MM.1S (cell line): ENCODE measurements around the gene CNNM3.
"Not testable (repeated sequence)": the region's sequence is repeated elsewhere in the genome, so short reads cannot be mapped to it uniquely, and the experiment has no call there.

Experiments
- DNase-seq: peaks from one replicate; pipeline ENCODE4 v3.0.0-alpha.2; 2015
- H2AFZ ChIP-seq: fragments of 300-600 bp; sonication (generic); 2 replicates; pipeline ENCODE4 v1.6.0; 2016; ENCODE audit warnings: antibody characterized with exemption, low read length
- H3F3A ChIP-seq: fragments of 300-600 bp; sonication (generic); 2 replicates; pipeline ENCODE4 v1.6.1; 2016; ENCODE audit warnings: mild to moderate bottlenecking, antibody characterized with exemption, low read length, moderate library complexity, mixed read lengths; ENCODE audit not compliant: insufficient read depth
- H3K27ac ChIP-seq: fragments of 300-600 bp; sonication (generic); 2 replicates; pipeline ENCODE4 v1.5.1; 2016; ENCODE audit warnings: mild to moderate bottlenecking, low read length
- H3K27me3 ChIP-seq: fragments of 300-600 bp; sonication (generic); replicated peaks from 2 replicates; pipeline ENCODE4 v1.6.0; 2016; ENCODE audit warnings: low read length; ENCODE audit not compliant: insufficient read depth
- H3K36me3 ChIP-seq: fragments of 300-600 bp; sonication (generic); replicated peaks from 2 replicates; pipeline ENCODE4 v1.6.1; 2016; ENCODE audit warnings: mild to moderate bottlenecking, low read length, mixed read lengths; ENCODE audit not compliant: insufficient read depth
- H3K4me1 ChIP-seq: fragments of 300-600 bp; sonication (generic); 2 replicates; pipeline ENCODE4 v1.6.1; 2016; ENCODE audit warnings: low read length, mixed read lengths
- H3K4me2 ChIP-seq: fragments of 300-600 bp; sonication (generic); 2 replicates; pipeline ENCODE4 v1.6.0; 2016; ENCODE audit warnings: low read depth, low read length
- H3K4me3 ChIP-seq: fragments of 300-600 bp; sonication (generic); 2 replicates; pipeline ENCODE4 v1.5.1; 2016; ENCODE audit warnings: low read length, mixed read lengths
- H3K79me2 ChIP-seq: fragments of 300-600 bp; sonication (generic); 2 replicates; pipeline ENCODE4 v1.6.1; 2016; ENCODE audit warnings: mixed run types, low read length, mixed read lengths
- H3K9ac ChIP-seq: fragments of 300-600 bp; sonication (generic); 2 replicates; pipeline ENCODE4 v1.6.1; 2016; ENCODE audit warnings: low read length, mixed read lengths
- H3K9me2 ChIP-seq: fragments of 300-600 bp; sonication (generic); replicated peaks from 2 replicates; pipeline ENCODE4 v1.6.1; 2016; ENCODE audit warnings: mild to moderate bottlenecking, low read length, mixed read lengths; ENCODE audit not compliant: insufficient read depth
- H3K9me3 ChIP-seq: fragments of 300-600 bp; sonication (generic); replicated peaks from 2 replicates; pipeline ENCODE4 v1.6.1; 2016; ENCODE audit warnings: mild to moderate bottlenecking, low read length, mixed read lengths; ENCODE audit not compliant: insufficient read depth
- H4K20me1 ChIP-seq: fragments of 300-600 bp; sonication (generic); 2 replicates; pipeline ENCODE4 v1.6.1; 2016; ENCODE audit warnings: mild to moderate bottlenecking, low read length, moderate library complexity, mixed read lengths; ENCODE audit not compliant: insufficient read depth
- CTCF ChIP-seq: fragments of 300-600 bp; sonication (generic); IDR thresholded peaks from 2 replicates; pipeline ENCODE4 v1.5.1; 2016; ENCODE audit warnings: antibody characterized with exemption, low read length, mixed read lengths
- EZH2 ChIP-seq: fragments of 300-600 bp; sonication (generic); optimal IDR thresholded peaks from 2 replicates; pipeline ENCODE3; 2017; ENCODE audit warnings: low read depth, mild to moderate bottlenecking, antibody characterized with exemption, low read length, mixed read lengths
- EZH2phosphoT487 ChIP-seq: fragments of 300-600 bp; sonication (generic); IDR thresholded peaks from 2 replicates; pipeline ENCODE4 v1.6.1; 2018; ENCODE audit warnings: antibody characterized with exemption, low read length

The CNNM3 gene

GRCh38 chr2:96860065-96861029 is 44.3 kb downstream of the CNNM3 start:
- Histone ChIP-seq H3F3A (peaks cover 10% of the 10 kb centered on the region; the same call in 1 of the 2 replicates), H3K4me2 (no peak overlapping the region), H3K36me3 (0 out of 2 replicates have a peak, but pooled peaks cover 3% of the 10 kb centered on the region), H3K4me1 (peaks cover 10% of the 10 kb centered on the region; the same call in 1 of the 2 replicates), H4K20me1 (no peaks in the 10 kb centered on the region), H3K9me3 (no peaks in the 10 kb centered on the region), H3K4me3 (no peak overlapping the region), H3K9me2 (no peaks in the 10 kb centered on the region), H3K27me3 (no peaks in the 10 kb centered on the region), H3K27ac (no peak overlapping the region), H2AFZ (no peak overlapping the region), H3K9ac (no peak overlapping the region), H3K79me2 (peaks cover 25% of the 10 kb centered on the region)
- DNase-seq, result no peak
- TF ChIP-seq EZH2phosphoT487 (no peak), CTCF (no peak), EZH2 (no peak)

- Histone ChIP-seq H3K79me2 (peaks cover 17% of the 10 kb centered on the region), H4K20me1 (no peaks in the 10 kb centered on the region), H3F3A (peaks cover 10% of the 10 kb centered on the region; the same call in 1 of the 2 replicates), H3K9me2 (no peaks in the 10 kb centered on the region), H2AFZ (no peak overlapping the region), H3K9me3 (no peaks in the 10 kb centered on the region), H3K9ac (no peak overlapping the region), H3K4me1 (peaks cover 6% of the 10 kb centered on the region; the same call in 1 of the 2 replicates), H3K4me3 (no peak overlapping the region), H3K36me3 (0 out of 2 replicates have a peak, but pooled peaks cover under 1% of the 10 kb centered on the region), H3K27ac (no peak overlapping the region), H3K4me2 (no peak overlapping the region), H3K27me3 (no peaks in the 10 kb centered on the region)
- TF ChIP-seq EZH2 (no peak), CTCF (no peak), EZH2phosphoT487 (no peak)
- no peak for DNase-seq
Observed at GRCh38 chr2:96861074-96861473, 45.0 kb downstream of the CNNM3 start.

- H3K4me1 ChIP-seq, H3F3A ChIP-seq, DNase-seq, H3K9ac ChIP-seq, H3K79me2 ChIP-seq, H3K27ac ChIP-seq, H3K36me3 ChIP-seq, H4K20me1 ChIP-seq, H2AFZ ChIP-seq, H3K9me3 ChIP-seq, H3K27me3 ChIP-seq, H3K4me2 ChIP-seq, H3K9me2 ChIP-seq, H3K4me3 ChIP-seq: not testable (repeated sequence)
Observed at GRCh38 chr2:96863056-96863455, 47.0 kb downstream of the CNNM3 start.
